ENCODE data around the gene ANKMY2.

Gene ANKMY2

GRCh38 chr7:16583834-16584233, 61.7 kb downstream of the ANKMY2 start:
- TF ChIP-seq SPI1 (IDR thresholded peaks at IDR 0.05; ENCODE audit: borderline replicate concordance, low read depth) (no peak), POLR2AphosphoS5 (IDR thresholded peaks at IDR 0.05; ENCODE audit: low read depth) (no peak), GABPA (IDR thresholded peaks at IDR 0.05; ENCODE audit: low read depth) (no peak), CTCF (IDR thresholded peaks at IDR 0.05; ENCODE audit: insufficient read depth, low read length) (no peak), REST (IDR thresholded peaks at IDR 0.05; ENCODE audit: insufficient replicate concordance, low read depth) (no peak)
- no peak overlapping the region for H3K27ac ChIP-seq (replicated peaks)
- DNase-seq (ENCODE audit: low read depth in 1 of 2, low spot score in 1 of 2) = no peak

GRCh38 chr7:16581286-16581685, 64.3 kb downstream of the ANKMY2 start:
- H3K27ac ChIP-seq (replicated peaks) = no peak overlapping the region
- no peak for DNase-seq (ENCODE audit: low read depth in 1 of 2, low spot score in 1 of 2)
- TF ChIP-seq GABPA (IDR thresholded peaks at IDR 0.05; ENCODE audit: low read depth) (no peak), SPI1 (IDR thresholded peaks at IDR 0.05; ENCODE audit: borderline replicate concordance, low read depth) (no peak), POLR2AphosphoS5 (IDR thresholded peaks at IDR 0.05; ENCODE audit: low read depth) (no peak), CTCF (IDR thresholded peaks at IDR 0.05; ENCODE audit: insufficient read depth, low read length) (no peak), REST (IDR thresholded peaks at IDR 0.05; ENCODE audit: insufficient replicate concordance, low read depth) (no peak)
- H3K27me3 ChIP-seq (ENCODE audit: insufficient read depth, poor library complexity, severe bottlenecking) = no peaks in the 10 kb centered on the region
- no peak overlapping the region for H3K4me3 ChIP-seq (replicated peaks; ENCODE audit: insufficient read depth, low read length)

More at GRCh38 chr7:16583834-16584233, 61.7 kb downstream of the ANKMY2 start:
- Histone ChIP-seq H3K4me3 (replicated peaks; ENCODE audit: insufficient read depth, low read length) (no peak overlapping the region), H3K27me3 (ENCODE audit: insufficient read depth, poor library complexity, severe bottlenecking) (no peaks in the 10 kb centered on the region)

DNA sequence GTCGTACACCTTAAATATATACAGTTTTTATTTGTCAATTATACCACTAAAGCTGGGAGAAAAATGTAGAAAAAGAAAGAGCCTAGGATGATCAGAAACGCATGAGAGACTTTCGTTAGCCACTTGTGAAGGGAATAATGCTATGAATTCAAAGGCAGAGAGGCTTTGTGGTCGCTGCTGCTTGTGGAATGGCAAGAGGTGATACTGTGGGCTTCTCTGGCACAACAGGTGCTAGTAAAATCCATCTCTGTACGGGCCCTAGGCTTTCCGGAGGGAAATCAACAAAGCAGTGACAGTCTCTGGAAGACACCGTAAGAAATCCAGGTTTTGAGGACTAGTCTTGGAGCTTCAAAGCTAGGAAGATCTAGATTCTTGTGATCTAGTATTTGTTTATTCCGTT, 66.3 kb downstream of the ANKMY2 start:
- no peak overlapping the region for H3K4me3 ChIP-seq (replicated peaks; ENCODE audit: insufficient read depth, low read length)
- no peaks in the 10 kb centered on the region for H3K27me3 ChIP-seq (ENCODE audit: insufficient read depth, poor library complexity, severe bottlenecking)
- no peak for TF ChIP-seq SPI1 (IDR thresholded peaks at IDR 0.05; ENCODE audit: borderline replicate concordance, low read depth)
- TF ChIP-seq POLR2AphosphoS5 (IDR thresholded peaks at IDR 0.05; ENCODE audit: low read depth) = no peak
- no peak for TF ChIP-seq CTCF (IDR thresholded peaks at IDR 0.05; ENCODE audit: insufficient read depth, low read length)
- TF ChIP-seq REST (IDR thresholded peaks at IDR 0.05; ENCODE audit: insufficient replicate concordance, low read depth) = no peak
- no peak for TF ChIP-seq GABPA (IDR thresholded peaks at IDR 0.05; ENCODE audit: low read depth)
- DNase-seq (ENCODE audit: low read depth in 1 of 2, low spot score in 1 of 2) = no peak
- no peak overlapping the region for H3K27ac ChIP-seq (replicated peaks)

Measured in HL-60 (cell line).